Hematopoietic multipotent progenitor cell (in vitro differentiated cells): ENCODE data around the gene GPD2. TPM values are rescaled to one million over a fixed set of nuclear protein-coding genes. Genes with fewer than 3 reads are reported as not detected.
"Not testable (repeated sequence)": the region's sequence is repeated elsewhere in the genome, so short reads cannot be mapped to it uniquely, and the experiment has no call there.

Experiments
- DNase-seq, 3 donors: peaks; one replicate each; pipeline ENCODE4 v3.0.0-alpha.2; 2011 to 2015; ENCODE audit warnings: low read depth in 2 of 3, low spot score in 2 of 3
- total RNA-seq: library from RNA; depleted of rRNA; stranded (reverse); fragments of >200 nt; gene quantifications from one replicate; pipeline ENCODE4 v1.2.3, GENCODE V29; 2012

The GPD2 gene
- total RNA-seq, 1 donor, result 17.2 TPM

DNA sequence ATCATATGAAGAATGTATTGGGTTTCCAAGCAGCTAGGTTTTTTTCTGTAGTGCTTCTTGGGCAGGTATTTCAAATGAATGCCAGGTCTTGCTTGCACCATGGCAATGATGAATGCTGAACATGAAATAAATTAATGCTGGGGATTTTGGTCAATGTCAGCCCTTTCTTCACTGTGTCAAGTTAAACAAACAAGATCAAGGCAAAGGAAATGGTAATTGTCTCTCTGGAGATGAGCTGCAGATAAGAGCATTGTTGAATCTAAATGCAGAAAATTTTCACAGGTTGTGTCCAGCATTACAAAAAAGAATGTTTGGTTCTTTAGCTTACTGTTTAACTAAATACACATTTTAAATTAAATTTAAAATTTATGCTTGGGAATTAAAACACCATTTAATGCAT lies 144.3 kb downstream of the GPD2 start:
- DNase-seq, result no peak

DNA sequence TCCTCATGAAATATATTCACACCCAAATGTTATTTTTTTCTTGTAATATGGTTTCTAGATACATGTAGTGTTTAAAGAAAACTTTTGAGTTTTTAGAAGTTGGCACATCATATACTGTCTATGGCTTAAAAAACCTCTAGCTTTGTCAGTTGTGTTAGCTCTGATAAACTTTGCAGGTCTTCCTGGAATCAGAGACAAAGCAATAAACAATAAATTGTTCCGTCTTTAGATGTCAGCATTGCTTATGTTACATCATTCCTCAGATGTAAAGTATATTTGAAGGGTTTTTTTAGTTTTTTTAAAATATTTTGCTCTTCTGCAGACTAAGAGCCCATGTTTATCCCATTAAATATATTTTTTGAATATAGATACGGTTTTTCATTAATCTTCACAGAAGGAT lies 145.1 kb downstream of the GPD2 start:
- no peak for DNase-seq

DNA sequence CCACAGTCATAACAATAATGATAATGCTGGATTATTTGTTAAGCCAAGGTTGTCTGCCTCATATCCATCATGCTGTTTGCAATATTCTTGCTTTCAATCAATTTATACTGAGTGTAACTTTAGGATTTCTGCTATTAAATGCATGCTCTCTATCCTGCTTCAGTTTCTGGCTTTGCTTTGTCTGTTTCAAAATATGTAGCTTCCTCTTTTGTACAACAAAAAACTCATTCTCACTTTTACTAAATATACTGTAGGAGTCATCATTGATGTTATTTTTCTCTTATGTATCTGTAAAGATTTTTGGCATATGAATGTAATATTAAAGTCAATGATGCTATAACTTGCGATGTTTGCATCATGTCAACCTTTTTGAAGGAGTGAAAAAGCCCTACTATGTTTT lies 149.3 kb downstream of the GPD2 start:
- DNase-seq, result peak in 1 of 3 donors; percentile 5

DNA sequence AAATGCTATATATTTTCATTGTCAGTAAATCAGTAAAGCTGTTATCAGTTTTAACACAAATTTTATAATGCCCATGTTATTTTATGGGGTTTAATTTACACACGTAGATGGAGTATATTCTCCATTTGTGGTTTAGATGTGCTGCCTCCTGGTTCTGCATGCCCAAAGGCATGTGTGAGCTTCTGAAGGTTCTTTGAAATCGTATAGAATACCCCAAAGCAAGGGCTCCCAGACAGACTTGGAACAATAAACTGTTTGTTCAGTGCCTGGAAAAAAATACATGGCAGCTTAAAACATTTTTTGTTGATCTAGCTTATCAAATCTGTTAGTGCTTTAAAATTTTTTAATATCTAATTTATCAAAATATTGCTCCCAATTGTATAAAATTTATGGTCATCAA lies 150.4 kb downstream of the GPD2 start:
- DNase-seq, result no peak

GRCh38 chr2:156589381-156590079 lies 153.4 kb downstream of the GPD2 start:
- peak; percentile 5 to 62 (median 40) for DNase-seq

- no peak for DNase-seq
Observed at GRCh38 chr2:156590085-156590739, 154.0 kb downstream of the GPD2 start.

DNA sequence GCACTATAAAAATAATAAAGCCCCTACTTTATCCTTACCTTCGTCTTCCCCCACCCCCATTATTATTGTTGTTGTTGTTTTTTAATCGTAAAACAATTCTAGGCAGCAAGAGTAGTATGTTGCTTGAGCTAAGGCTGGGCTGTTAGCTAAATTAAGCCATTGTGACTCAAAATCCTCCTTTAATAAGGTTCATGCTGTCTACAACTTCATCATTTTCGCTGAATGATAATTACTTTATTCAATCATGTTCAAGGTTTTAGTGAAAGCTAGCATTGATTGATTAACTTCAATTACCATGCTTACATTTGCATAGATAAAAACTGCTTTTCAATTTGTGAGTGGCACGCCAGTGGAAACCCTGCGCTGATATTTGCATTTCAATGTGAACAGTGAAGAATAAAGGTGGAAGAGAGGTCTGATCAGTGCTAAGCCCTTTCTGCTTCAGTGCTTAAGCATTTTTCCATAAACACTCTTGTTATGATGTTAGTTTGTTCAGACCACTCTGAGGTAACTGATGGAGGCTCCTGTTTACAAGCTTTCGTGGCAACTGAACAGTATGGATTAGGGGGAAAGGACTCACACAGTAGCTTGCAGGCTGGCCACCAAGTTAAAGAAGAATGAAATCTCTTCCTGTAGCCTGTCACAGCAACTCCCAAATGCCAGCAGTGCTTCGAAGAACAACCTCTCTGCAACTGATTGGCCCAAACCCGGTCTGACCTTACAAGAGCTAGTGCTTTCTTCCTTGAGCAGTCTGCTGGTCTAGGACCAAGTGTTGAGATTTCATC lies 156.8 kb downstream of the GPD2 start:
- DNase-seq, result no peak

GRCh38 chr2:156593594-156593921 lies 157.4 kb downstream of the GPD2 start:
- DNase-seq, result no peak

DNA sequence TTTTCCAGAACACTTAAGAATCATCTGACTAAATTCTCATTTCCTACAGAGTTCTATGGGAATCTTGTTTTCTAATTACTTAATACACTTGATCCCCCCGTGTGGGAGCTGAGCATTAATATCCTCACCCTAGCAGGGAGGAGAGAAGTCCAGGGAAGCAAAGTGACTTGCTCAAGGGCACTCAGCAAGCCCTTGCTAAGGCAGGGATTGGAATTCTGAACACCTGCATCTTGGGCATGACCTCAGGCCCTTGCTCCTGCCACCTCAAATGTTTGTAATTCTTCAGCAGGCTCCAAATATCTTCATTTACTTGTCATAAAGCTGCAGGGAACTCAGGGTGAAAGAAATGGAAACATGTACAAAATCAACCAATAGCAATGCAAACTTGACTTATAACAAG lies 162.4 kb downstream of the GPD2 start:
- DNase-seq, result no peak

GRCh38 chr2:156600196-156600595 lies 164.0 kb downstream of the GPD2 start:
- no peak for DNase-seq

GRCh38 chr2:156601855-156602551 lies 165.8 kb downstream of the GPD2 start:
- DNase-seq, result no peak

DNA sequence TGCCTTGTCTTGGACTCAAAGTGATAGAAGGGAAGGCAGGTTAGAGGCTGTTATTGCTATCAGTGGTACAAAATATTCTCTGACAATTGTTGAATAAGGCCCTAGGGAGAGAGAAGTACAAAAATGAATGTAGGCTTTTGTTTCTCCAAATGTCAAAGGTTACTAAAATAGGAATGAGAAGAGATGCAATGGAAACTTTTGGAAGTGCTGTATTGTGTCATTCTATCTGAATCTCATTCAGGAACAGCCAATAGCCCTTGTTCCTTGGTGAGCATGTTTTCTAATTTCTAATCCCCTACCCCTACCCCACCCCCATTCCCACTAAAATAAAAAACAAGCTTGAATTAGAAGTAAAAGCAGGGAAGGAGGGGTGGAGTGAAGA lies 166.4 kb downstream of the GPD2 start:
- DNase-seq, result no peak

DNA sequence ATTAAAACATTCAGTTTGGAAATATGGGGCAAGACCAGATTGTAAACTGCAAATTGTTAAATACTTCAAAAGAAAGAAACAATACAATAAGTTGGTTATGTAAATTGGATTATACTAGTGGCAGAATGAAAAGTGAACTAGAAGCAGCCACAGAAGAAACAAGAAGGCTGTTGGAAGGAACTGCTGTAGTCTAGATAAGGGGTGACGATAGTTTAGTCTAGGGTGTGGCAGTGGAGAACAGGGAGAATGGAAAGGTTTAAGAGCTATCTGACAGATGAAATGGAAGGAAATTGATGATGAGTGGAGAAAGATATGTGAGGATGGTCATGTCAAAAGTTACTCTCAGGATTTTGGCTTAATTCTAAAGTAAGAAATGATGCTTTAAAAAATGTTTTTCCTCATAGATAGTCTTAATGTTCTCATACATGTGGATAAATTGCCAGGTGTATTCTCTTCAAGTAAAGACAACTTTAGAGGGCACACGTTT lies 179.7 kb downstream of the GPD2 start:
- no peak for DNase-seq

DNA sequence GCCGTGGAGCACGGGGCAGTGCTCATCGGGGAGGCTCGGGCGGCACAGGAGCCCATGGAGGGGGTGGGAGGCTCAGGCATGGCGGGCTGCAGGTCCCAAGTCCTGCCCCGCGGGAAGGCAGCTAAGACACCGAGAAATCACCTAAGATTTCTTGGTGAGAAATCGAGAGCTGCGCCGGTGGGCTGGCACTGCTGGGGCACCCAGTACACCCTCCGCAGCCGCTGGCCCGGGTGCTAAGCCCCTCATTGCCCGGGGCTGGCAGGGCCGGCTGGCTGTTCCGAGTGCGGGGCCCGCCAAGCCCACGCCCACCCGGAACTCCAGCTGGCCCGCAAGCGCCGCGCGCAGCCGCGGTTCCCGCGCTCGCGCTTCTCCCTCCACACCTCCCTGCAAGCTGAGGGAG lies 181.9 kb downstream of the GPD2 start:
- not testable (repeated sequence) for DNase-seq

- no peak for DNase-seq
Observed at GRCh38 chr2:156619021-156619539, 182.9 kb downstream of the GPD2 start.

GRCh38 chr2:156622491-156622890 lies 186.3 kb downstream of the GPD2 start:
- no peak for DNase-seq

GRCh38 chr2:156625360-156626170 lies 189.4 kb downstream of the GPD2 start:
- no peak for DNase-seq

DNA sequence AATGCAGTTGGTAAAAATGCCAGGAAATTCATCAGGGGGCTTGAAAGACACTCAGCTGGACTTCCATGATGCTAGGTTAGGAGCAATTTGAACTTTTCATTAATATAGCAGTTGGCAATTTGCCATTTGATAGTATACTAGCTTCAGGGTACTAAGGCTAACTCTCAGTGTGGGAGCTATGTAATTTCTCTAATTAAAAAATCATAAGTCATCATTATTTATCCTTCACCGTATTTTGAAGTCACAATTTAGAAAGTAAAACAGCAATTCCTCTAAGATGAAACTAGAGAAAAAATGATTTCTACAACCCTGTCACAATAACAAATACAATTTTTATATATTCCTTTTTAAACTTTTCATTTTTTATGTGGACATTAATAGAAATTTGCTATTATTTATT lies 190.8 kb downstream of the GPD2 start:
- DNase-seq, result no peak

DNA sequence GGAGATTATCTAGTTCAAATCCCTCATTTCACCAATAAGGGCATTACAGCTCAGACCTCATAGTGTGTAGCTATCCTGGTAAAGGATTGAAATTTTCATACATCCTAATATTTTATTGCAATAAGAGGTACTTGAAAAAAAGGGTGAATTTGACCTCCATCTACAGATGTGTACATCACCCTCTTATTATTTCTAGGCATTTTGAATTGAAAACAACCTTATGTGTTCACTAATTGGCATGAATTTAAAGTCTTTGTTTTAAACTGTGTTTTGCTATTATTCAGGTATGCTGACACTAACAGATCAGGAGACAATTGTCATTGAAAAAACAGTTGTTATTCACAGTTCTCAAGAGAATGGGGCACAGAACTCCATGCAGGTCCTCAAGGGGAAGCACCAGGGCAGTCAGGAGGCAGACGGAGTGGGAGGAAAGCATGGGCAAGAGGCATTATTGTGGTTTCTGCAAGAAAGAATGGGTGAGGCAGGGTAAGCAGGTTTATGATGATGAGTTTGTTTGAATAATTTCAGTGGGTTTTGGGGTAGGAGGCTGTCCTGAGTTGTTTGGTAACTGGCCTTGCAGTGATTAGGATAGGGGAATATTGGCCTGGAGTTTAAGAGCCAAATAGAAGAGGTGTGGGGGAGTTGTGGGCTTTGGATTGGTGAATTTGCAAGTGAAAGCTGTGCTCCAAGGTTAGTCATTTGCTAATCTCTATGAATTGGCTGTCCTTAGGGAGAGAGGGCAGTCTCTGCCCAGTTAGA lies 194.6 kb downstream of the GPD2 start:
- no peak for DNase-seq
